HepG2 (cell line): ENCODE measurements around the gene SRXN1. TPM values are rescaled to one million over a fixed set of nuclear protein-coding genes. Genes with fewer than 3 reads are reported as not detected.

Experiments
- CREBL2 ChIP-seq: sonication (generic); formaldehyde crosslinking; IDR thresholded peaks from 2 replicates; pipeline ENCODE4 v1.8.1; 2023; ENCODE audit warnings: missing genetic modification reagents, mild to moderate bottlenecking, borderline replicate concordance
- FOXA3 ChIP-seq: IDR thresholded peaks from 2 replicates; pipeline ENCODE4 v1.6.1; 2016; ENCODE audit warnings: missing genetic modification reagents, missing compliant biosample characterization
- MED13 ChIP-seq: sonication (generic); formaldehyde crosslinking; IDR thresholded peaks from 2 replicates; pipeline ENCODE4 v1.5.0; 2020; ENCODE audit warnings: missing genetic modification reagents
- NCOA1 ChIP-seq: sonication (generic); formaldehyde crosslinking; IDR thresholded peaks from 2 replicates; pipeline ENCODE4 v1.9.0; 2021; ENCODE audit warnings: missing genetic modification reagents
- NFE2L2 ChIP-seq: fragments of 150-350 bp; IDR thresholded peaks from 2 replicates; pipeline ENCODE4 v1.6.1; 2014; ENCODE audit warnings: low read length
- NFKB2 ChIP-seq: sonication (generic); formaldehyde crosslinking; IDR thresholded peaks from 2 replicates; pipeline ENCODE4 v1.4.0; 2020; ENCODE audit warnings: missing genetic modification reagents, borderline replicate concordance
- PAX8 ChIP-seq: sonication (generic); formaldehyde crosslinking; IDR thresholded peaks from 2 replicates; pipeline ENCODE4 v1.8.0; 2022; ENCODE audit warnings: mild to moderate bottlenecking, missing genetic modification reagents, borderline replicate concordance
- POGK ChIP-seq: sonication (generic); formaldehyde crosslinking; conservative IDR thresholded peaks from 2 replicates; pipeline ENCODE4 v1.8.0; 2022; ENCODE audit warnings: mild to moderate bottlenecking, moderate library complexity, missing genetic modification reagents
- RORA ChIP-seq: sonication (generic); formaldehyde crosslinking; IDR thresholded peaks from 2 replicates; pipeline ENCODE4 v1.5.0; 2020; ENCODE audit warnings: mild to moderate bottlenecking, missing genetic modification reagents, moderate library complexity
- SOX13 ChIP-seq, 3 experiments: fragments of 450-650 bp in 1 of 3; sonication (generic) in 1 of 3; formaldehyde crosslinking in 1 of 3; IDR thresholded peaks in 2 of 3; conservative IDR thresholded peaks in 1 of 3; 2 replicates each; pipeline versions ENCODE4 v1.5.0 to v1.6.1; 2016 to 2020; ENCODE audit warnings: antibody characterized with exemption in 1 of 3, mild to moderate bottlenecking in 1 of 3, missing compliant biosample characterization in 1 of 3, missing genetic modification reagents in 1 of 3, moderate library complexity in 1 of 3
- TOPORS ChIP-seq: sonication (generic); formaldehyde crosslinking; IDR thresholded peaks from 2 replicates; pipeline ENCODE4 v1.8.0; 2023; ENCODE audit warnings: mild to moderate bottlenecking, missing genetic modification reagents
- TRIM22 ChIP-seq: fragments of 450-650 bp; IDR thresholded peaks from 2 replicates; pipeline ENCODE4 v1.6.1; 2017
- WIZ ChIP-seq: sonication (generic); formaldehyde crosslinking; IDR thresholded peaks from 2 replicates; pipeline ENCODE4 v1.5.1; 2020; ENCODE audit warnings: mild to moderate bottlenecking, missing genetic modification reagents
- ZNF34 ChIP-seq: sonication (generic); formaldehyde crosslinking; IDR thresholded peaks from 2 replicates; pipeline ENCODE4 v1.4.0; 2020; ENCODE audit warnings: mild to moderate bottlenecking, missing genetic modification reagents, borderline replicate concordance
- ZNF460 ChIP-seq: sonication (generic); formaldehyde crosslinking; IDR thresholded peaks from 2 replicates; pipeline ENCODE4 v1.5.1; 2020; ENCODE audit warnings: missing genetic modification reagents, mild to moderate bottlenecking, borderline replicate concordance
- ZNF513 ChIP-seq: sonication (generic); formaldehyde crosslinking; conservative IDR thresholded peaks from 2 replicates; pipeline ENCODE4 v1.5.0; 2020; ENCODE audit warnings: missing genetic modification reagents
- ZNF660 ChIP-seq: sonication (generic); formaldehyde crosslinking; IDR thresholded peaks from 2 replicates; pipeline ENCODE4 v1.5.1; 2020; ENCODE audit warnings: mild to moderate bottlenecking, low read depth, missing genetic modification reagents, borderline replicate concordance
- ZNF776 ChIP-seq: sonication (generic); formaldehyde crosslinking; IDR thresholded peaks from 2 replicates; pipeline ENCODE4 v1.4.0; 2020; ENCODE audit warnings: mild to moderate bottlenecking, missing genetic modification reagents
- polyA plus RNA-seq, 8 experiments: library from polyadenylated mRNA; depleted of rRNA in 3 of 8; stranded (reverse) in 7 of 8; unstranded in 1 of 8; fragments of >200 nt; fragmentation: Illumina TruSeq in 4 of 8; extraction: Trizol in 4 of 8; gene quantifications; 2 replicates each; pipeline versions ENCODE4 v1.2.1 to v1.2.3, GENCODE V29; 2011 to 2016; ENCODE audit warnings: low read depth in 4 of 8, missing spikeins in 1 of 8, mixed read lengths in 1 of 8; ENCODE audit not compliant: insufficient read depth in 1 of 8
- total RNA-seq, 5 experiments: library from RNA; depleted of rRNA; stranded (reverse); fragments of >200 nt; fragmentation: Illumina TruSeq; extraction: Trizol; gene quantifications; 2 replicates each; pipeline ENCODE4 v1.2.3, GENCODE V29; 2016; ENCODE audit warnings: low read depth in 1 of 5
- TF ChIP-seq, protein P1 (sequence below): sonication (generic); formaldehyde crosslinking; IDR thresholded peaks from 2 replicates; pipeline ENCODE4 v1.5.0; 2020; ENCODE audit warnings: mild to moderate bottlenecking, low read depth, missing genetic modification reagents, borderline replicate concordance
- TF ChIP-seq, protein P2 (sequence below): sonication (generic); formaldehyde crosslinking; IDR thresholded peaks from 2 replicates; pipeline ENCODE4 v1.4.0; 2020; ENCODE audit warnings: missing genetic modification reagents
- TF ChIP-seq, protein P3 (sequence below): sonication (generic); formaldehyde crosslinking; IDR thresholded peaks from 2 replicates; pipeline ENCODE4 v1.5.0; 2020; ENCODE audit warnings: missing genetic modification reagents

Gene SRXN1
- total and polyA plus RNA-seq, 2 of the 13 experiments (the other 11 are each of a cell fraction or from before 2014, with no cell fraction given): 29.9 to 87.7 TPM

DNA sequence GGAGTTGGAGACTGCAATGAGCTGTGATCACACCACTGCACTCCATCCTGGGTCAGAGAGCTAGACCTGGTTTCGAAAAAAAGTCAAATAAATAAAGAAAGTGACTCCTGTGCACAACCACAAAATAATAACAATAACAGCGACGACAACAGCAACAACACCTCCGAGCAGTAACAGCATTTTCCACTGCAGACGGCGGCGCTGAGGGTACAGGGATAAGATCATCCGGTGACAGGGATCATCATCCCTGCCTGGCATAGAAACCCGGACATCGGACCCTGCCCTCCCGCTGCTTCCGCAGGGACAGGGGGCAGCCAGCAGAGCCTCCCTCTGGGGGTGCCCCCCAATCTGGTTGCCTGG lies 11.5 kb downstream of the SRXN1 start (continued):
- TF ChIP-seq ZNF513 (no peak), POGK (CRISPR knock-in tag) (peak; percentile 19; the same call in 1 of the 2 replicates), FOXA3 (CRISPR knock-in tag) (0 out of 2 replicates have a peak, but pooled peaks have one; percentile 36), NCOA1 (no peak), CREBL2 (CRISPR knock-in tag) (no peak), ZNF34 (CRISPR knock-in tag) (no peak), ZNF660 (CRISPR knock-in tag) (no peak), TRIM22 (no peak), SOX13 (IDR thresholded peaks at IDR 0.05) (no peak), SOX13 (CRISPR knock-in tag; conservative IDR thresholded peaks at IDR 0.05 in 1 of 2, IDR thresholded peaks at IDR 0.05 in 1 of 2) (no peak), TOPORS (CRISPR knock-in tag) (no peak; the same call in 1 of the 2 replicates), PAX8 (CRISPR knock-in tag) (no peak), RORA (no peak), WIZ (CRISPR knock-in tag) (no peak), ZNF460 (CRISPR knock-in tag) (peak; percentile 75), ZNF776 (no peak), MED13 (CRISPR knock-in tag) (no peak), NFKB2 (CRISPR knock-in tag) (0 out of 2 replicates have a peak, but pooled peaks have one; percentile 33), NFE2L2 (no peak)
- TF ChIP-seq, protein P1, sequence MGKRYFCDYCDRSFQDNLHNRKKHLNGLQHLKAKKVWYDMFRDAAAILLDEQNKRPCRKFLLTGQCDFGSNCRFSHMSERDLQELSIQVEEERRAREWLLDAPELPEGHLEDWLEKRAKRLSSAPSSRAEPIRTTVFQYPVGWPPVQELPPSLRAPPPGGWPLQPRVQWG (CRISPR knock-in tag): no peak
- TF ChIP-seq, protein P2, sequence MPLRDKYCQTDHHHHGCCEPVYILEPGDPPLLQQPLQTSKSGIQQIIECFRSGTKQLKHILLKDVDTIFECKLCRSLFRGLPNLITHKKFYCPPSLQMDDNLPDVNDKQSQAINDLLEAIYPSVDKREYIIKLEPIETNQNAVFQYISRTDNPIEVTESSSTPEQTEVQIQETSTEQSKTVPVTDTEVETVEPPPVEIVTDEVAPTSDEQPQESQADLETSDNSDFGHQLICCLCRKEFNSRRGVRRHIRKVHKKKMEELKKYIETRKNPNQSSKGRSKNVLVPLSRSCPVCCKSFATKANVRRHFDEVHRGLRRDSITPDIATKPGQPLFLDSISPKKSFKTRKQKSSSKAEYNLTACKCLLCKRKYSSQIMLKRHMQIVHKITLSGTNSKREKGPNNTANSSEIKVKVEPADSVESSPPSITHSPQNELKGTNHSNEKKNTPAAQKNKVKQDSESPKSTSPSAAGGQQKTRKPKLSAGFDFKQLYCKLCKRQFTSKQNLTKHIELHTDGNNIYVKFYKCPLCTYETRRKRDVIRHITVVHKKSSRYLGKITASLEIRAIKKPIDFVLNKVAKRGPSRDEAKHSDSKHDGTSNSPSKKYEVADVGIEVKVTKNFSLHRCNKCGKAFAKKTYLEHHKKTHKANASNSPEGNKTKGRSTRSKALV (CRISPR knock-in tag): no peak
- TF ChIP-seq, protein P3, sequence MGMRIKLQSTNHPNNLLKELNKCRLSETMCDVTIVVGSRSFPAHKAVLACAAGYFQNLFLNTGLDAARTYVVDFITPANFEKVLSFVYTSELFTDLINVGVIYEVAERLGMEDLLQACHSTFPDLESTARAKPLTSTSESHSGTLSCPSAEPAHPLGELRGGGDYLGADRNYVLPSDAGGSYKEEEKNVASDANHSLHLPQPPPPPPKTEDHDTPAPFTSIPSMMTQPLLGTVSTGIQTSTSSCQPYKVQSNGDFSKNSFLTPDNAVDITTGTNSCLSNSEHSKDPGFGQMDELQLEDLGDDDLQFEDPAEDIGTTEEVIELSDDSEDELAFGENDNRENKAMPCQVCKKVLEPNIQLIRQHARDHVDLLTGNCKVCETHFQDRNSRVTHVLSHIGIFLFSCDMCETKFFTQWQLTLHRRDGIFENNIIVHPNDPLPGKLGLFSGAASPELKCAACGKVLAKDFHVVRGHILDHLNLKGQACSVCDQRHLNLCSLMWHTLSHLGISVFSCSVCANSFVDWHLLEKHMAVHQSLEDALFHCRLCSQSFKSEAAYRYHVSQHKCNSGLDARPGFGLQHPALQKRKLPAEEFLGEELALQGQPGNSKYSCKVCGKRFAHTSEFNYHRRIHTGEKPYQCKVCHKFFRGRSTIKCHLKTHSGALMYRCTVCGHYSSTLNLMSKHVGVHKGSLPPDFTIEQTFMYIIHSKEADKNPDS: no peak
